ENCODE results near the gene TFR2.

TFR2 gene

GRCh38 chr7:100572949-100573675 lies 68.2 kb downstream of the TFR2 start:
- DNase-seq (ENCODE audit: low spot score), result no peak

- no peak for DNase-seq (ENCODE audit: low spot score)
Measured at GRCh38 chr7:100572281-100572948, 68.9 kb downstream of the TFR2 start.

- no peak for DNase-seq (ENCODE audit: low spot score)
Measured at GRCh38 chr7:100571829-100572116, 69.6 kb downstream of the TFR2 start.

GRCh38 chr7:100570954-100571828 lies 70.2 kb downstream of the TFR2 start:
- peak; percentile 77 for DNase-seq (ENCODE audit: low spot score)
